ENCODE results near the gene GATA5. TPM values are rescaled to one million over a fixed set of nuclear protein-coding genes. Genes with fewer than 3 reads are reported as not detected.

The GATA5 gene
- total RNA-seq, 2 donors from 2014 or later = not detected

DNA sequence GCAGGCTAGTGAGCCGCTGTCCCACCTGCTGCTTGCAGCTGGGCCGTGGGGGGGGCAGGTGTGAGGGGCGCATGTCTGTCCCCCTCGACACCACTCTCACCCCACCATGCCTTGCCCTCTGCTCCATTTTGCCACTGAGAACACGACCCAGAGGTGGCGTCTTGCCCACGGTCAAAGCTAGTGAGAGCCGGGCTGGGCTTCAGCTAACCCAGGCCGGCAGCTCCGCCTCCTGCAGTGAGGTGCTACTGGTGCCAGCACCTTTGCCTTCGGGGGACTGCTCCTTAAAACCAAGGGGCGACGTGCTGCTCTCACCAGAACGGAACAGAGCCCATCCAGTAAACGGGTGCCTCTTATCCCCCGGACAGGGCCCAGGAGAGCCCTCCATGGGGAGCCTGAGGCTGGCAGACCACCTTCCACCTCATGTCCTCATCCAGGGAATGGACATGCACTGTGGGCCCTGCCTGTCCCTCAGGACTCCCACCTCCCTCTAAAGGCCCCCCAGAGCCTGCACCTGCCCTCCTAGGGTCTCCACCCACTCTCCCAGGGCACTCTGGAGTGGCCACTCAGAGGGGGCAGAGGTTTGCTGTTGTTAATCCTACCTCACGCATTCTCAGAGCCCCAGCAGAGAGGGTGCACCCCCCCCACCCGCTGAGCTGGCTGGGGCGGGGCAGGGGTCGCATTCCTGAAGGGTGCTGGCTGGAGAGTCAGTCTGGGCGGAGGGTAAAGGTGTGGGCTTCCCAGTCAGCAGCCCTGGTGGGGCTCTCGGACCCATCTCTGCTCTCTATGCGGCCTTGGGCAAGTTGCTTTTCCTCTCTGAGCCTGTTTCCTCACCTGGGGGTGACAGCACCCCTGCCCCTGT lies 51.3 kb downstream of the GATA5 start:
- no peak for ATAC-seq (replicated peaks)
- Mint-ChIP-seq H3K4me3 (no peak overlapping the region), H3K9me3 (no peaks in the 10 kb centered on the region), H3K36me3 (ENCODE audit: low read depth) (no peaks in the 10 kb centered on the region), H3K27ac (no peak overlapping the region), H3K27me3 (no peaks in the 10 kb centered on the region), H3K4me1 (no peaks in the 10 kb centered on the region)

GRCh38 chr20:62423326-62423706 lies 52.5 kb downstream of the GATA5 start:
- Mint-ChIP-seq H3K36me3 (ENCODE audit: low read depth) (no peaks in the 10 kb centered on the region), H3K9me3 (no peaks in the 10 kb centered on the region), H3K27me3 (no peaks in the 10 kb centered on the region), H3K27ac (no peak overlapping the region), H3K4me3 (no peak overlapping the region), H3K4me1 (no peaks in the 10 kb centered on the region)
- no peak for ATAC-seq (replicated peaks)

GRCh38 chr20:62422636-62423325 lies 53.0 kb downstream of the GATA5 start:
- H3K4me3 Mint-ChIP-seq = no peak overlapping the region
- H3K4me1 Mint-ChIP-seq = no peaks in the 10 kb centered on the region
- H3K27ac Mint-ChIP-seq = no peak overlapping the region
- ATAC-seq (replicated peaks) = no peak
- H3K27me3 Mint-ChIP-seq = no peaks in the 10 kb centered on the region
- H3K9me3 Mint-ChIP-seq = no peaks in the 10 kb centered on the region
- no peaks in the 10 kb centered on the region for H3K36me3 Mint-ChIP-seq (ENCODE audit: low read depth)

DNA sequence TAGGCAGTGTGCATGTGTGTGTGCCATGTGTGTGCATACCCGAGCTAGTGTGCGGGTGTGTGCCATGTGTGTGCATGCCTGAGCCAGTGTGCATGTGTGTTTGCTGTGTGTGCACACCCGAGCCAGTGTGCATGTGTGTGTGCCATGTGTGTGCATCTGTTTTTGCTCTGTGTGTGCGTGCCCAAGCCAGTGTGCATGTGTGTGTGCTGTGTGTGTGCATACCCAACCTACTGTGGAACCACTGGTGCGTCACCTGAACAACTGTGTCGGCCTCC lies 54.1 kb downstream of the GATA5 start:
- no peaks in the 10 kb centered on the region for H3K9me3 Mint-ChIP-seq
- no peaks in the 10 kb centered on the region for H3K36me3 Mint-ChIP-seq (ENCODE audit: low read depth)
- no peak overlapping the region for H3K4me3 Mint-ChIP-seq
- H3K4me1 Mint-ChIP-seq = no peaks in the 10 kb centered on the region
- no peak for ATAC-seq (replicated peaks)
- H3K27me3 Mint-ChIP-seq = no peaks in the 10 kb centered on the region
- no peak overlapping the region for H3K27ac Mint-ChIP-seq

- no peak overlapping the region for H3K4me3 Mint-ChIP-seq
- no peaks in the 10 kb centered on the region for H3K36me3 Mint-ChIP-seq (ENCODE audit: low read depth)
- no peak for ATAC-seq (replicated peaks)
- H3K9me3 Mint-ChIP-seq = no peaks in the 10 kb centered on the region
- H3K27ac Mint-ChIP-seq = no peak overlapping the region
- no peaks in the 10 kb centered on the region for H3K27me3 Mint-ChIP-seq
- H3K4me1 Mint-ChIP-seq = no peaks in the 10 kb centered on the region
These were observed 54.7 kb downstream of the GATA5 start for GRCh38 chr20:62420846-62421715.

GRCh38 chr20:62419759-62420158 lies 56.0 kb downstream of the GATA5 start:
- ATAC-seq (replicated peaks) = no peak
- H3K9me3 Mint-ChIP-seq = no peaks in the 10 kb centered on the region

DNA sequence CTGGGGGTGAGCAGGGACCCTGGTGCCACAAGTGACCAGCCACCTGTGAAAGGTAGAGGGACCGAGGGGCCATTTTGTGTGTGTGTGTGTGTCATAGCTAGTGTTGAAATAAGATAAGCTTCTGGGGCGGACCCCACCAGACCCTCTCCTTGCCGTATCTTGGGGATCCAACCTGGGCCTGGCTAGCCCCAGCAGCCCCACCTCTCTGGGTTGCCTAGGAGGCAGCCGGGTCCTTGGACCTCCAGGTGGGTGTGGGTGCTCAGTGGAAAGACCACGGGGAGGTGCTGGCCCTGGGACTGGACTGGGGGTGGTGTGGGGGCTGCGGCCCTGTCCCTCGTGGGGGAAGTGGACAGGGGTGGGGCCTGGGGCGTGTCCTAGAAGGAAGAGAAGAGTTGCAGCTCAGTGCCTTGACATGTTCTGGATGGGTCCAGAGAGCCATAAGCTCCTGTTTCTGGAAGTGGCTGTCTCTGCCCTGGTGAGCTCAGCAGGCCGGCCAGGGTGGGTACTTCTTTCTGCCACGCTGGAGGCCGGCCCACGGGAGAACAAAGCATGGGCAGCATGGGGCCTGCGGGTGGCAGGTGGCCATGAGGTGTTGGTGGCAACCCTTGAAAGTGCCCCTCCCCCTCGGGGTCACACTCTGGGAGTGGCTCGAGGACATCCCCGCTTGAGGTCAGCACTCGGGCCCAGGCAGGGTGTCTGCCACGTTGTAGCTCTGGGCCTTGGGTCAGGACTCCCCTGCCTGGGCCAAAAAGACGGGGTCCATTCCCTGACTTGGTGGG lies 56.9 kb downstream of the GATA5 start:
- H3K36me3 Mint-ChIP-seq (ENCODE audit: low read depth) = no peaks in the 10 kb centered on the region
- no peaks in the 10 kb centered on the region for H3K4me1 Mint-ChIP-seq
- no peak for ATAC-seq (replicated peaks)
- H3K27me3 Mint-ChIP-seq = no peaks in the 10 kb centered on the region
- H3K9me3 Mint-ChIP-seq = no peaks in the 10 kb centered on the region
- H3K27ac Mint-ChIP-seq = no peak overlapping the region
- H3K4me3 Mint-ChIP-seq = no peak overlapping the region

More at GRCh38 chr20:62419759-62420158, 56.0 kb downstream of the GATA5 start:
- no peak overlapping the region for H3K27ac Mint-ChIP-seq
- H3K36me3 Mint-ChIP-seq (ENCODE audit: low read depth) = no peaks in the 10 kb centered on the region
- H3K4me1 Mint-ChIP-seq = no peaks in the 10 kb centered on the region
- no peaks in the 10 kb centered on the region for H3K27me3 Mint-ChIP-seq
- no peak overlapping the region for H3K4me3 Mint-ChIP-seq

- Mint-ChIP-seq H3K36me3 (ENCODE audit: low read depth) (no peaks in the 10 kb centered on the region), H3K4me1 (no peaks in the 10 kb centered on the region), H3K27me3 (no peaks in the 10 kb centered on the region), H3K9me3 (no peaks in the 10 kb centered on the region), H3K27ac (no peak overlapping the region), H3K4me3 (no peak overlapping the region)
- ATAC-seq (replicated peaks) = no peak
These were observed 57.6 kb downstream of the GATA5 start for GRCh38 chr20:62417981-62418708.

- no peaks in the 10 kb centered on the region for H3K4me1 Mint-ChIP-seq
- H3K36me3 Mint-ChIP-seq (ENCODE audit: low read depth) = no peaks in the 10 kb centered on the region
- H3K4me3 Mint-ChIP-seq = no peak overlapping the region
- H3K9me3 Mint-ChIP-seq = no peaks in the 10 kb centered on the region
- H3K27me3 Mint-ChIP-seq = no peaks in the 10 kb centered on the region
- ATAC-seq (replicated peaks) = no peak
- no peak overlapping the region for H3K27ac Mint-ChIP-seq
These were observed 58.9 kb downstream of the GATA5 start for GRCh38 chr20:62416651-62417637.

- Mint-ChIP-seq H3K9me3 (no peaks in the 10 kb centered on the region), H3K27me3 (no peaks in the 10 kb centered on the region), H3K4me1 (no peaks in the 10 kb centered on the region), H3K4me3 (no peak overlapping the region), H3K27ac (no peak overlapping the region), H3K36me3 (ENCODE audit: low read depth) (no peaks in the 10 kb centered on the region)
- ATAC-seq (replicated peaks) = no peak
These were observed 60.3 kb downstream of the GATA5 start for GRCh38 chr20:62415354-62416111.

- Mint-ChIP-seq H3K36me3 (ENCODE audit: low read depth) (no peaks in the 10 kb centered on the region), H3K4me1 (no peaks in the 10 kb centered on the region), H3K4me3 (no peak overlapping the region), H3K9me3 (no peaks in the 10 kb centered on the region), H3K27ac (no peak overlapping the region), H3K27me3 (no peaks in the 10 kb centered on the region)
- no peak for ATAC-seq (replicated peaks)
These were observed 61.8 kb downstream of the GATA5 start for GRCh38 chr20:62413896-62414481.
